NOMO-1 treated with dmso at 0.1 percent for 144 hours (cell line): Measurements from ENCODE around the gene NUFIP2.
"Not testable (repeated sequence)": the region's sequence is repeated elsewhere in the genome, so short reads cannot be mapped to it uniquely, and the experiment has no call there.

ENCODE experiments used
- DNase-seq: peaks from one replicate; lab custom pipeline; 2025; ENCODE audit not compliant: unreplicated experiment; lab: John Stamatoyannopoulos, UW

The NUFIP2 gene, protein sequence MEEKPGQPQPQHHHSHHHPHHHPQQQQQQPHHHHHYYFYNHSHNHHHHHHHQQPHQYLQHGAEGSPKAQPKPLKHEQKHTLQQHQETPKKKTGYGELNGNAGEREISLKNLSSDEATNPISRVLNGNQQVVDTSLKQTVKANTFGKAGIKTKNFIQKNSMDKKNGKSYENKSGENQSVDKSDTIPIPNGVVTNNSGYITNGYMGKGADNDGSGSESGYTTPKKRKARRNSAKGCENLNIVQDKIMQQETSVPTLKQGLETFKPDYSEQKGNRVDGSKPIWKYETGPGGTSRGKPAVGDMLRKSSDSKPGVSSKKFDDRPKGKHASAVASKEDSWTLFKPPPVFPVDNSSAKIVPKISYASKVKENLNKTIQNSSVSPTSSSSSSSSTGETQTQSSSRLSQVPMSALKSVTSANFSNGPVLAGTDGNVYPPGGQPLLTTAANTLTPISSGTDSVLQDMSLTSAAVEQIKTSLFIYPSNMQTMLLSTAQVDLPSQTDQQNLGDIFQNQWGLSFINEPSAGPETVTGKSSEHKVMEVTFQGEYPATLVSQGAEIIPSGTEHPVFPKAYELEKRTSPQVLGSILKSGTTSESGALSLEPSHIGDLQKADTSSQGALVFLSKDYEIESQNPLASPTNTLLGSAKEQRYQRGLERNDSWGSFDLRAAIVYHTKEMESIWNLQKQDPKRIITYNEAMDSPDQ

DNA sequence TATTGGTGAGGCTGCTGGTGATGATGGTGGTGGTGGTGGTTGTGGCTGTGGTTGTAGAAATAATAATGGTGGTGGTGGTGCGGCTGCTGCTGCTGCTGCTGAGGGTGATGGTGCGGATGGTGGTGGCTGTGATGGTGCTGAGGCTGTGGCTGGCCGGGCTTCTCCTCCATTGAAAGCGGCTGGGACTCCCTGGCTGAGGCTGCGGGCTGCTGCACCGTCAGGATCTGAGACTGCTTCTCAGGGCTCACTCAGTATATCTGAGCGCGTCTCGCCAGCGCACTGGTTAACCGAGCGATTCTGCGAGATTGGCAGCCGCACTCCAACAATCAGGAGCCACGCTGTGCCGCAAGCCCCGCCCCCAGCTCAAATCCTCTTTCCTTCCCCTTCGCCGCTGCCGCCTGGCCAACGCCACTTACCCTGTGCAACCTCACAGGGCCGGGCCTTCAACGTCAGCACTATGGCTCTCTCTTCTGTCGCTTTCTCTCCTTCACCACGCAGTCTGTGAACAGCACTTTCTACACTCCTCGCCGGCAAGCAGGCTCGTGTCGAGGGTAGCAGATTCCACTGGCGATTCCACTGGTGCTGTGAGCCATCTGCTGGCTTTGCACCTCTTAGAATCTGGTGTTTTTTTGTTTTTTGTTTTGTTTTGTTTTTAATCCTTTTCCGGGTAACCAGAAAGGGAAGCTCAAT, at the start of gene NUFIP2:
NUFIP2 (minus strand) TSS at position 259 of the 690 bp plus-strand sequence; CDS start at position 170, 89 bp downstream.
- peak; percentile 98 for DNase-seq

DNA sequence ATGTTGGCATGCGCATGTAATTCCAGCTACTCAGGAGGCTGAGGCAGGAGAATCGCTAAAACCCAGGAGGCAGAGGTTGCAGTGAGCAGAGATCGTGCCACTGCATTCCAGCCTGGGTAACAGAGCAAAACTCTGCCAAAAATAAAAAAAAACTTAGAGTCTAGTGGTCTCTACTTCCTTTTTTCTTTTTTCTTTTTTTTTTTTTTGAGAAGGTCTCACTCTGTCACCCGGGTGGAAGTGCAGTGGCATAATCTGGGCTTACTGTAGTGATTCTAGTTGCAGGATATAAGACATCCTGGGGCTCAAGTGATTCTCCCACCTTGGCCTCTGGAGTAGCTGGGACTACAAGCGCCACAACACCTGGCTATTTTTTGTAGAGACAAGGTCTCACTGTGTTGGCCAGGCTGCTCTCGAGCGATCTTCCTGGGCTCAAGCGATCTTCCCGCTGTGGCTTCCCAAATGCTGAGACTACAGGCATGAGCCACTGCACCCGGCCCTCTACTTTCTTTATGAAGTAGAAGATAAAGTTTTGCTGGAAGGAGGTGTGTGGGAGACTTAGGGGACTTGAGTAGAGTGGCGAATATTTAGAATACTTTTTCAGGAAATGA, 48.3 kb upstream of the NUFIP2 start:
- DNase-seq: peak; percentile 49

DNA sequence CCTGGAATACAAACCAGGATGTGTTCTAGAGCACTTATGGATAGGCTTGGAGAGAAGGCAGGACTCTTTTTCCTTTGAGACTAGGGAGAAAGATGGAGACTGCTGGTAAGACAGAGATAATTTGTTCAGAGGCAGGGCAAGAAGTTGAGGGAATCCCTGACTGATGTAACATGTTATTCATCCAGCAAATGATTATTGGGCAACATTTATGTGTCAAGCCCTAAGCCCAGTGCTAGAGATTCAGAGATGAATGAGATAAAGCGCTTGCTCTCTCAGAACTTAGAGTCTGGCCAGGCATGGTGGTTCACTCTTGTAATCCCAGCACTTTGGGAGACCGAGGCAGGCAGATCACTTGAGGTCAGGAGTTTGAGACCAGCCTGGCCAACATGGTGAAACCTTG, 47.8 kb upstream of the NUFIP2 start:
- DNase-seq: peak; percentile 37

DNA sequence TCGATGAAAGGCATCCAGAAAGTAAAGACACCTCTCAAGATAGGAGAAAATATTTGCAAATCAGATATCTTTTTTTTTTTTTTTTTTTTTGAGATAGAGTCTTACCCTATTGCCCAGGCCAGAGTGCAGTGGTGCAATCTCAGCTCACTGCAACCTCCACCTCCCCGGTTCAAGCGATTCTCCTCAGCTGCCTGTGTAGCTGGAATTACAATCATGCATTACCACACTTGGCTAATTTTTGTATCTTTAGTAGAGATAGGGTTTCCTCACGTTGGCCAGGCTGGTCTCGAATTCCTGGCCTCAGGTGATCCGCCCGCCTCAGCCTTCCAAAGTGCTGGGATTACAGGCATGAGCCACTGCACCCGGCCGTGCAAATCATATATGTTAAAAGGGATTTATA, 45.1 kb upstream of the NUFIP2 start:
- not testable (repeated sequence) for DNase-seq

DNA sequence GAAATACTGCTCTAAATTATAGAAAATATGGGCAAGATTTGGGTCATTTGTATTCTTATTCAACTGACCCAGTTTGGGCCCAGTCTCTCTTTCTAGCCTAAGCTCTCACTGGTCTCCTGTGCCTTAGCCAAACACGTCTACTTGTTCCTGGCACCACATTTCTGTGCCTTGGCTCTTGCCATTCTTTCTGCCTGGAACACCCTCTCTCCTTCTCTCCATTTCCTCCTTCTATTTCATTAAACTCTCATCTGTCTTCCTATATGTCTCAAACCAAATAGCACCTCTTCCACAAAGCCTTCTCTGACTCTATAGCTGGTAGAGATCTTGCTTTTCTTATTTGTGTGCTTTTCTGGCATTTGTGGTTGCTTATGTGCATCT, 37.7 kb upstream of the NUFIP2 start:
- no peak for DNase-seq

DNA sequence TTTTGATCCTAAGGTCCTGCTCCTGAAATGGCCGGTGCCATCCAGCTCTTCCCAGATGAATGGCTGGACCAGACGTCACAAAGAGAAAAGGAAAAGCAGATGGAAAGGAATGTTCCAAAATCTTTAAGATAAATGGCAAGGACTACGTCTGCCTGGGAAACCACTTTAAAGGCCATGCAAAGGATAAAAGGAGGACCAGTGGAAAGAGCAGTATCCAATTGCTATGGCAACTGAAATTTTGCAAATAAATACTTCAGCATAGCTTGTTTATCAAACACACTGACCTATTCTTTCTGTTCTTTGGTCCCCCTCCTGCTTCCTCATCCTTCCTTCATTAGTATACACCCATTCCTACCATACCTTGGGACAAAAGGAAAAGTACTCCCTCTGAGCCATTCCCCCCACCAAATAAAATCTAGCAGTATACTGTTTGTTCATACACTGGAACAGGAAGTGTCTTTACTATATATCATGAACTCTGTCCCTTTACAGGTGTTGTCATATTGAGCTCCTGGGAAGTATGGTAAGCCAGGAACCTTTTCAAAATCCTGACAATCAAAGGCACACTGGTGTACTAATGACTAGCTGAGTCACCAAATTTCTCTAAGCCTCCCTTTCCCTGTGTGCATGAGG, 37.2 kb upstream of the NUFIP2 start:
- DNase-seq: no peak

DNA sequence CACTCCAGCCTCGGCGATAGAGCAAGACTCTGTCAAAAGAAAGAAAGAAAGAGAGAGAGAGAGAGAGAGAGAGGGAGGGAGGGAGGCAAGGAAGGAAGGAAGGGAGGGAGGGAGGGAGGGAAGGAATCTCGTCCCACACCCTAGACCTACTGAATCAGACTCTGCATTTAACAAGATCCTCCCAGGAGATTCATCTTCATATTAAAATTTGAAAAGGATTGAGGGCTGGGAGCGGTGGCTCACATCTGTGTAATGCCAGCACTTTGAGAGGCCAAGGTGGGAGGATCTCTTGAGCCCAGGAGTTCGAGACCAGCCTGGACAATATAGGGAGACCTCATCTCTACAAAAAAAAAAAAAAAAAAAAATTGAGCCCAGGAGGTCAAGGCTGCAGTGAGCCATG, 33.5 kb upstream of the NUFIP2 start:
- no peak for DNase-seq

DNA sequence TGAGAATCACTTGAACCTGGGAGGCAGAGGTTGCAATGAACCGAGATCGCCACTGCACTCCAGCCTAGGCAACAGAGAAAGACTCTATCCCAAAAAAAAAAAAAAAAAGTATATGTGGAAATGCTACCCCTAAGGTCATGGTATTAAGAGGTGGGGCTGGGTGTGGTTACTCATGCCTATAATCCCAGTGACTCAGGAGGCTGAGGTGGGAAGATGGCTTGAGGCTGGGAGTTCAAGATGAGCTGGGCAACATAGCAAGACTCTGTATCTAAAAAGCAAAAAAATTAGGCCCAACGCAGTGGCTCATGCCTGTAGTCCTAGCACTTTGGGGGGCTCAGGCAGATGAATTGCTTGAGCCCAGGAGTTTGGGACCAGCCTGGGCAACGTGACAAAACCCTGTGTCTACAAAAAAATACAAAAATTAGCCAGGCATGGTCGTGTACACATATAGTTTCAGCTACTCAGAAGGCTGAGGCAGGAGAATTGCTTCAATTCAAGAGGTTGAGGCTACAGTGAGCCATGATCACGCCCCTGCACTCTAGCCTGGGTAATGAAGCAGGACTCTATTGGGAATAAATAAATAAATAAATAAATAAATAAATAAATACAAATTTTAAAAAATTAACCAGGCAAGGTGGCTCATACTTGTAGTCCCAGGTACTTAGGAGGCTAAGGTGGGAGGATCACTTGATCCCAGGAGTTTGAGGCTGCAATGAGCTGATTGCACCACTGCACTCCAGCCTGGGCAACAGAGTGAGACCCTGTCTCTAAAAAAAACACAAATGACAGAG, 32.3 kb upstream of the NUFIP2 start:
- DNase-seq: no peak

DNA sequence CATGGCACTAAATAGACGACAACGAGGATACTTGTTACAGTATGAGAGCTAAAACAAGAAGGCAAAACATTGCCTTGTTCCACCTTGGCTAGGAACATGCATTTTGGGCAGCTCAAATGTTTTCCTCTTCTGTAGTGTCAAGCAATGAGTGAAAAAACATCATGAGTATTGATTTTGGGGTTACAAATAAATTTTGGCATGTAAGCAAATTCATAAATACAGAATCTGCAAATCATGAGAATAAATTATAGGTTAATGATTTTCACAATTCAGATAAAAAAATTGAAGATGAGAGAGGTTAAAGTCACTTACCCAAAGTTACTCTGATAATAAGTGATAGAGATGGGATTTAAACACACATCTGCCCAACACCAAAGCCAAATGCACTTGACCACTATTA, 28.4 kb upstream of the NUFIP2 start:
- DNase-seq: no peak

DNA sequence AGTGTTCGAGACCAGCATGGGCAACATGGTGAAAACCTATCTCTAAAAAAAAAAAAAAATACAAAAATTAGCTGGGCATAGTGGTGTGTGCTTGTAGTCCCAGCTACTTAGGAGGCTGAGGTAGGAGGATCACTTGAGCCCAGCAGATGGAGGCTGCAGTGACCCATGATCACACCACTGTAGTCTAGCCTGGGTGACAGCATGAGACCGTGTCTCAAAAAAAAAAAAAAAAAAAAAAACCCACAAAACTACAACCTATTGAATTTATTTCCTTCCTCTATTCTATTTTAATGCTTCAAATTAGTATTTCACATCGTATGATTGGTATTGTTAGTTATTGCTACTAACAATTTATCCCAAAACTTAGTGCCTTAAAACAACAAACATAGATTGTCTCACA, 9.4 kb upstream of the NUFIP2 start:
- no peak for DNase-seq

DNA sequence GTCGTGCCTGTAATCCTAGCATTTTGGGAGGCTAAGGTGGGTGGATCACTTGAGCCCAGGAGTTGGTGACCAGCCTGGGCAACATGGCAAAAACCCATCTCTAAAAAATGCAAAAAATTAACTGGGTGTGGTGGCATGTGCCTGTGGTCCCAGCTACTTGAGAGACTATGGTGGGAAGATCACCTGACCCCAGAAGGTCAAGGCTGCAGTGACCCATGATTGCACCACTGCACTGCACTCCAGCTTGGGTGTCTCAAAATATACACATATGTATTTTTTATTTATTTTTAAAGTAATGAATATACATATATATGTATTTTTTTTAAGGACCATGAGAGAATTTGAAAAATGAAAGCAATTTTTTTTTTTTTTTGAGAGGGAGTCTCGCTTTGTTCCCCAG, 5.1 kb upstream of the NUFIP2 start:
- DNase-seq: no peak

DNA sequence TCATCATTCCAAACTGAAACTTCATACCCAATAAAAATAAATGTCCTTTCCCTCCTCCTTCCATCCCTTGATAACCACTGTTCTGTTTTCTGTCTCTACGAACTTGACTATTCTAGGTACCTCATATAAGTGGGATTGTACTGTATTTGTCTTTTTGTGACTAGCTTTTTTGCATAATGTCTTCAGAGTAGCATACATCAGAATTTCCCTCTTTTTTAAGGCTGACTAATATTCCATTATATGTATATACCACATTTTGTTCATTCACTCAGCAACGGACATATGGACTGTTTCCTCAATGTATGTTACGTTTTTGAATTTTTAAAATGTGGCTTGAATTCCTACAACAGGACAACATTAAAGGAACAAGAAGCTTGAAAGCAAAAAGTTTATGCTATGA, 1.5 kb upstream of the NUFIP2 start:
- DNase-seq: no peak

DNA sequence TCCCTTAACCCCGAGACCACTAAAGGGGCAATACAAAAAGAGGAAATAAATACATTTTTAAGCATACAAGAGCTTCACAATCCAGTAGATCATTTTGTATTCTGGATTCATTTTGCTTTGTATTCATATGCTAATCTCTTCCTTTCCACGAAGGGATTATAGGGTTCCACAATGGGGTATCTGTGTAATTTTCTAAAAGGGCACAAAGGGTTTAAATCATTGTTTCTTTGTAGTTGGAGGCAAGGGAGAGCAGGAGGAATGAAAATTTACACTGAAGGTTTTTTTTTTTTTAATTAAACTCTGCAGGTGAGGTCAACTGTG, 592 bp upstream of the NUFIP2 start:
- no peak for DNase-seq

DNA sequence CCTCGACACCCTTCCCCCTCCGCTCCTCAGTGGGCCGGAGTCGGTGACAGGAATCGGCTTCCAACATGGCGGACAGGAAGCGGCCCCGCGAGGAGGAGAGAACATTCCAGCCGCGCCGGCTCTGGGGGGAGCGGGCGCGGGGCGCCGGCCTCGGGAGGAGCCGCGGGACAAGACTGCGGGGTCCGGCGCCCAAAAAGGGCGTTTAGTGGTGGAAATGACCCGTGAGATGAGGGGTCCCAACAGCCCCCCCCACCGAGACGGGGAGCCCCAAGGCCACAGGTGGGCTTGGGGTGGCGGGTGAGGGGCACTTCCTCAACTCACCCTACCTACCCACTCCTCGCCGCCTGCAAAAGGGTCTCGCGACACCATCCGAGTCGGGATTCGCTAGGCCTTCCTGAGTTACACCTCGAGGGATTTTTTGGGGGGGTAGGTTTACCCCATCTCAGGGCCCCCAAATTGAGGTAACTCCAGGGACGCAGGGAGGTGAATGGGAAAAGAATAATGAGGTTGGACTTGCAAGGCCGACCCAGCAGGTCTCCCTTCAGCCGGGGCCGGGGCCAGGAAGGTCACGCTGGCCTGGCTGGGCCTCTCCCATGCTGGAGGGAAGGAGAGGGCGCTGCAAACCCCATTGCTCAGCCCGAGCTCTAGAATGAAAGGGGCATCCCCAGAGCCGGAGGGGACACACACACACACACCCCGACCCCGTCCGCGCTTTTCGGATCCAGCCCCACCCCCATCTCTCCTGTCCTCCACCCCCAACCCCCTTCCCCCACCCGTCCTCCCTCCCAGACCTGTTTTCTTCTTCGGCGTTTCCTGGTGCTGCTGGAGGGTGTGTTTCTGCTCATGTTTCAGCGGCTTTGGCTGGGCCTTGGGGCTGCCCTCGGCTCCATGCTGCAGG, 707 bp downstream of the NUFIP2 start:
- peak; percentile 56 for DNase-seq

DNA sequence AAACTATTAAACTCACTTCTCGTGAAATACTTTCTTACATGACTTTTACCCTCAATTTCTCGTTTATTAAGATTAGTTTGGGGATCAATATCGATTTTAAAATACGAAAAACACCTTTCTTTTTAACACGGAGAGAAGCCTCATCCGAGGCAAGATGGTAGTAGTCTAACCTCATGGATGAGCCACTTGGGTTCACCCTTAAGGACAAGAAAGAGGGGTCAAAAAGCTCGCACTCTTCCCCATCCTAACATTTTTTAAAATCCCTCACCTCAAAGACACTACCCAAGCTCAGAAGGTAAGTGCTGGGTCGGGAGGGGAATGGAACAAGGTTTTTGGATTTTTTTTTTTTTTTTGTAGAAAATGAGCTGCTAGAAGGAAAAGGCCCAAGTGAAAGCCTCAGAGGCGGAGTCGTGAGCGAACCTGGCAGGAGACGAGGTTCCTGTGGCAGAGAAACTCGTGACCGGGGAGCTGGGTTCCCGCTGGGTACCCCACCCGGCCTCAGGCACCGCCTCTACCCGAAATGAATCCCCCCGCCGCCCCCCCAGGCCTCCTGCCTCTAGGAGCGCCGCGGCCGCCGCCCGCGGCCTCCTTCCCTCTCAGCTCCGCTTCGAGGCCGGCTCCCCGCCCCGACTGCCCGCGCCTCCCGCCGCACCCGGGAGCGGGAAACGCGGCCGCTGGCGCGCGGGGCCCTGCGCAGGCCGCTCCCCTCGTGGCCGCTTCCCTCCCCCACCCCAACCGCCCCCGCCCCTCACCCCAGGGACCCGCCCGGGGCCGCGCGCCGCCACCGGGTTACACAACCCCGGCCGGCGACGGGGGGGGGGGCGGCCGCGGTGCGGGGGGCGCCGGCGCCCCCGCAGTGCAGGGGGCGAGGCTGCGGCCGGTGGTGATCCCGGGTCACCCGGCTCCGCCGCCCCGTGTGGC, 1.6 kb downstream of the NUFIP2 start:
- DNase-seq: peak; percentile 19

DNA sequence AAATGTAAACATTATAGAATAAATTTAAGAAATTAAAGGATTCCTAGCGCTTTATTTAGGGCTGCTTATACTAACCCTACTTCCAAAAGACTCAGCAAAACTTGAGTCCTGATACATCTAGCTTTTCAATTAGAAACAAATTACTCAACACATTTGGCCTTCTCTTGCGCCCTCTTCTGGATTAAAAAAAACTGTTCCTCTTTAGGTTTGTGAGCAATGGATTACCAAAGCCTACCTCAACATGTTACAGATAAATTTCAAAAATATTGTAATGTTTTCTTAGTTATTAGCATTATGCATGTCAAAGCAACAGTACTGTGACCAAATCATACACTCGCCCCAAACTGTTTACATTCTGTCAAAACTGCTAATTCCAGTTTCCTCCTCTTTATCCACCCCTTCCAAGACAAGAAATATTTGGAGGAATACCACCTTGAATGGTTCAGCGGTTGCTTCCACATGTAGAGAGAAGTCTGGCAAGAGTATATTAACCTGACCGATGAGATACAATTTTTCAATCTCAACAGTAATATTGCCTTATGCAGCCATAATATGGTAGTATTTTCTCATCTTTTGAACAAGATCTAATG, 2.7 kb downstream of the NUFIP2 start:
- peak; percentile 77 for DNase-seq

DNA sequence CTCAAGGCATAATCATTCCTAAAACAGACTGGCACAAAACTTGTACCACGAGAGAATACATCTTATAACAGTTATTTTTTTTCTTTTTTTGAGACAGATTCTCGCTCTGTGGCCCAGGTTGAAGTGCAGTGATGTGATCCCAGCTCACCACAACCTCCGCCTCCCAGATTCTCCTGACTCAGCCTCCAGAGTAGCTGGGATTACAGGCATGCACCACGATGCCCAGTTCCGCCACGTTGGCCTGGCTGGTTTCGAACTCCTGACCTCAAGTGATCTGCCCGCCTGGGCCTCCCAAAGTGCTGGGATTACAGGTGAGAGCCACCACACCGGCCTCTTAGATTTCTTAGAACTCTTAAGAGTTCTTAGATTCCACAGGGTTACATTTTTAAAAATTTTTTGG, 4.1 kb downstream of the NUFIP2 start:
- no peak for DNase-seq

DNA sequence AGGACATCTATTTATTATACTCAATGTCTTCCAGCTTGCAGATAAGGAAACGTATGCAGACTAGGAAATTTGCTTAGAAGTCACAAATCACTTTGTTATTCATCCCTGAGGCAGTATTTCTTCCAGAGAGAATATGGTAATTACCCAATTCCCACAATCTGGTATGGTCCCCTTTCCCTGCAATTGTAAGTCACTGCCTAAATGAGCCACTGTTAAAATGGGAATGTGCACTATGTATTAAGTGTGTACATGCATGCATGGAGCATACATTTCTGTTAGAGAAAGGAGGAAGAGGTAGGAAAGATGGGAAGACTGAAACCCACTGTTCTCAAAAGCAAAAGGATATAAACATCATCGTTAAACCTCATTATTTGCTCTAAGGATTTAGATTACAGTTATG, 10.0 kb downstream of the NUFIP2 start:
- no peak for DNase-seq
